GM12865 (cell line): ENCODE measurements around the gene WSB1.
A peak's percentile ranks its signal among the peaks of the same experiment; 100 is the strongest.

ENCODE experiments used
- DNase-seq: peaks from one replicate; pipeline ENCODE4 v3.0.0; 2010; ENCODE audit warnings: low read depth
- H3K4me3 ChIP-seq: 2 replicates; pipeline ENCODE4 v1.5.1; 2011; ENCODE audit warnings: mild to moderate bottlenecking, low read depth, low read length, control low read depth
- CTCF ChIP-seq: IDR thresholded peaks from 2 replicates; pipeline ENCODE4 v1.5.1; 2011; ENCODE audit warnings: low read length, control low read depth, low read depth, inconsistent platforms; ENCODE audit not compliant: insufficient read depth; ENCODE audit errors: missing control alignments

Gene WSB1

GRCh38 chr17:27290916-27291598, 2.9 kb upstream of the WSB1 start:
- TF ChIP-seq CTCF, result no peak
- DNase-seq, result no peak
- no peak overlapping the region for H3K4me3 ChIP-seq

- no peak for TF ChIP-seq CTCF
- peak overlapping the region; percentile 98 for H3K4me3 ChIP-seq
- DNase-seq, result peak; percentile 13
These were observed 486 bp upstream of the WSB1 start for GRCh38 chr17:27293359-27293897.

GRCh38 chr17:27294689-27295630, 1.0 kb downstream of the WSB1 start:
- no peak for TF ChIP-seq CTCF
- DNase-seq, result peak; percentile 80
- peak overlapping the region; percentile 98 for H3K4me3 ChIP-seq

- TF ChIP-seq CTCF, result no peak
- H3K4me3 ChIP-seq, result peak overlapping the region; percentile 98
- peak; percentile 17 for DNase-seq
These were observed 2.0 kb downstream of the WSB1 start for GRCh38 chr17:27295945-27296344.

- peak overlapping the region; percentile 98 for H3K4me3 ChIP-seq
- TF ChIP-seq CTCF, result no peak
- peak; percentile 32 for DNase-seq
These were observed 2.6 kb downstream of the WSB1 start for GRCh38 chr17:27296428-27296979.

- TF ChIP-seq CTCF, result no peak
- no peak overlapping the region for H3K4me3 ChIP-seq
- no peak for DNase-seq
These were observed 5.6 kb downstream of the WSB1 start for GRCh38 chr17:27299384-27300049.
